ENCODE results near the gene PARD3B.

DNA sequence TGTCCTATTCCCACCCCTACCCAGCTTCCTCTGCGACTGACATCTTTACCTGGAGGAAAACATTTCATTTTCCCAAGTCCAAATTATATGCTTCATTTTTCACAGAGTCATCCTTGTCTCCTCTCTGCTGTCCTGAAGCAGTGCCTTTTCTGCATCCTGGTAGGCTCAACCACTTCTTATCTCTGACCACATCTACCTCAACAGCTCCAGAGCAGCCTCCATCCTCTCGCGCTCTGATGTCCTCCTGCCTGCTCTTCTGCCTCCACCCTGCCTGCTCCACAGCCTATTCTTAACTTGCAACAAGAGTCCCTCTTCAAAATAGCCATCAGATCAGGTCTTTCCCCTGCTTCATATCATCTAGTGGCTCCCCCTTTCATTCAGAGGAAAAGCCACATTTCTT is 457.1 kb downstream of the PARD3B start:
- TF ChIP-seq, protein P1, sequence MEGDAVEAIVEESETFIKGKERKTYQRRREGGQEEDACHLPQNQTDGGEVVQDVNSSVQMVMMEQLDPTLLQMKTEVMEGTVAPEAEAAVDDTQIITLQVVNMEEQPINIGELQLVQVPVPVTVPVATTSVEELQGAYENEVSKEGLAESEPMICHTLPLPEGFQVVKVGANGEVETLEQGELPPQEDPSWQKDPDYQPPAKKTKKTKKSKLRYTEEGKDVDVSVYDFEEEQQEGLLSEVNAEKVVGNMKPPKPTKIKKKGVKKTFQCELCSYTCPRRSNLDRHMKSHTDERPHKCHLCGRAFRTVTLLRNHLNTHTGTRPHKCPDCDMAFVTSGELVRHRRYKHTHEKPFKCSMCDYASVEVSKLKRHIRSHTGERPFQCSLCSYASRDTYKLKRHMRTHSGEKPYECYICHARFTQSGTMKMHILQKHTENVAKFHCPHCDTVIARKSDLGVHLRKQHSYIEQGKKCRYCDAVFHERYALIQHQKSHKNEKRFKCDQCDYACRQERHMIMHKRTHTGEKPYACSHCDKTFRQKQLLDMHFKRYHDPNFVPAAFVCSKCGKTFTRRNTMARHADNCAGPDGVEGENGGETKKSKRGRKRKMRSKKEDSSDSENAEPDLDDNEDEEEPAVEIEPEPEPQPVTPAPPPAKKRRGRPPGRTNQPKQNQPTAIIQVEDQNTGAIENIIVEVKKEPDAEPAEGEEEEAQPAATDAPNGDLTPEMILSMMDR (IDR thresholded peaks at IDR 0.05), result no peak
- TF ChIP-seq EP300 (IDR thresholded peaks at IDR 0.05; ENCODE audit: low read depth), result no peak
- TF ChIP-seq POLR2A (IDR thresholded peaks at IDR 0.05), result no peak
- no peak for TF ChIP-seq POLR2AphosphoS5 (IDR thresholded peaks at IDR 0.05)

Measured in transverse colon (tissue), 4 donors.